Uterus (tissue), 2 donors: ENCODE results near the gene MAP3K10.

Source experiments
- POLR2A ChIP-seq, 2 donors: fragments of 450-650 bp; IDR thresholded peaks; one replicate each; pipeline ENCODE4 v1.6.1; 2016; ENCODE audit warnings: antibody characterized with exemption in 2 of 2, mild to moderate bottlenecking in 1 of 2, moderate library complexity in 1 of 2
- TF ChIP-seq, protein P1 (sequence below), 4 experiments: fragments of 200-600 bp in 2 of 4; fragments of 450-650 bp in 2 of 4; sonication (generic) in 2 of 4; IDR thresholded peaks; one replicate each; pipeline ENCODE4 v1.5.1; 2016 to 2019; ENCODE audit warnings: antibody characterized with exemption in 4 of 4, mild to moderate bottlenecking in 2 of 4, moderate library complexity in 1 of 4

GRCh38 chr19:40178756-40179155, 12.5 kb upstream of the MAP3K10 start:
- TF ChIP-seq, protein P1, sequence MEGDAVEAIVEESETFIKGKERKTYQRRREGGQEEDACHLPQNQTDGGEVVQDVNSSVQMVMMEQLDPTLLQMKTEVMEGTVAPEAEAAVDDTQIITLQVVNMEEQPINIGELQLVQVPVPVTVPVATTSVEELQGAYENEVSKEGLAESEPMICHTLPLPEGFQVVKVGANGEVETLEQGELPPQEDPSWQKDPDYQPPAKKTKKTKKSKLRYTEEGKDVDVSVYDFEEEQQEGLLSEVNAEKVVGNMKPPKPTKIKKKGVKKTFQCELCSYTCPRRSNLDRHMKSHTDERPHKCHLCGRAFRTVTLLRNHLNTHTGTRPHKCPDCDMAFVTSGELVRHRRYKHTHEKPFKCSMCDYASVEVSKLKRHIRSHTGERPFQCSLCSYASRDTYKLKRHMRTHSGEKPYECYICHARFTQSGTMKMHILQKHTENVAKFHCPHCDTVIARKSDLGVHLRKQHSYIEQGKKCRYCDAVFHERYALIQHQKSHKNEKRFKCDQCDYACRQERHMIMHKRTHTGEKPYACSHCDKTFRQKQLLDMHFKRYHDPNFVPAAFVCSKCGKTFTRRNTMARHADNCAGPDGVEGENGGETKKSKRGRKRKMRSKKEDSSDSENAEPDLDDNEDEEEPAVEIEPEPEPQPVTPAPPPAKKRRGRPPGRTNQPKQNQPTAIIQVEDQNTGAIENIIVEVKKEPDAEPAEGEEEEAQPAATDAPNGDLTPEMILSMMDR (IDR thresholded peaks at IDR 0.05), result no peak
- no peak for TF ChIP-seq POLR2A (IDR thresholded peaks at IDR 0.05)
